ENCODE results near the gene KRT33A.
"Not testable (repeated sequence)": the region's sequence is repeated elsewhere in the genome, so short reads cannot be mapped to it uniquely, and the experiment has no call there.

The KRT33A gene

GRCh38 chr17:41350381-41350878 lies at the start of gene KRT33A:
TSS of gene KRT33A (minus strand) at chr17:41350828. CDS start at chr17:41350767, 61 bp downstream.
- DNase-seq (ENCODE audit: low spot score): not testable (repeated sequence)

DNA sequence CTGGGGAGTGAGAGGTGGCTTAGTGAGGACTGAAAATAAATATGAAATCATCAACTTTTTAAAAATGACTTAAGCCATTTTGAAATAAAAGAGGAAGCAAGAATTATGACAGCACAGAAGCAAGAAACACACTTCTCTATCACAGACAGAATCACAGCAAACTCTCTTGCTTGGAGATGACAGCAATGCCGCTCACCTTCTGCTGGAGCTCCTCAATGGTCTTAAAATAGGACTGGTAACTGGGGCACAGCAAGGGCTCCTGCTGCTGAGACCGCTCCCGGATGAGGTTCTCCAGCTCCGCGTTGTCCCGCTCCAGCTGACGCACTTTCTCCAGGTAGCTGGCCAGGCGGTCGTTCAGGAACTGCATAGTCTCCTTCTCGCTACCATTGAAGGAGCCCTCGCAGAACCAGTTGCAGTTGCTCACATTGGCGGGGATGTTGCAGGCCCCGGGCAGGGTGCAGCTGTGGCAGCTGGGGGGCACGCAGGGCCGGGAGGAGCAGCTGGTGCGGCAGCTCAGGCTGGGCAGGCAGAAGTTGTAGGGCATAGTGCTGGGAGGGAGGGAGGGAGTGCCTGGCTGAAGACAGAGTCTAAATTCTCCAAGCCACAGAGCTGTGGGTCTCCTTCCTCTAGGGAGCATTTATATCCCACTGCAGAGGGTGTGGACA lies 46.5 kb upstream of the KRT33A start, which contains the start of gene KRT31:
Gene KRT31, minus strand, starts transcription at position 613 of the 665 bp plus-strand sequence. Its CDS starts 69 bp downstream, at position 544.
- DNase-seq (ENCODE audit: low spot score): no peak

DNA sequence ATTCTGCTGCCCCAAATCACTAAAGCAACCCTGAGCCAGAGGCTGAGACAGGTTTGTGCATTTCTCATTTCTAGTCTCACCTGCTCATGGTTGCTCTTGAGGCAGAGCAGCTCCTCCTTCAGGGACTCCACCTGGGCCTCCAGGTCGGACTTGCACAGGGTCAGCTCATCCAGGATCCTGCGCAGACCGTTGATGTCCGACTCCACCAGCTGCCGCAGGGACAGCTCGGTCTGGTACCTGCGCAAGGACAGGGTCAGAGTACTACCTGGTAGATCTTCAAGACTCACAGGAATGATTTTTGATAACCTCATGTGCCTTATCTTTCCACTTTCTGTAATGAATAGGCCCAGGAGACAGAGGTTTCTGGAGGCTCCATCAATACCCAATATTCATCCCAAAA lies 45.7 kb upstream of the KRT33A start:
- DNase-seq (ENCODE audit: low spot score): no peak

DNA sequence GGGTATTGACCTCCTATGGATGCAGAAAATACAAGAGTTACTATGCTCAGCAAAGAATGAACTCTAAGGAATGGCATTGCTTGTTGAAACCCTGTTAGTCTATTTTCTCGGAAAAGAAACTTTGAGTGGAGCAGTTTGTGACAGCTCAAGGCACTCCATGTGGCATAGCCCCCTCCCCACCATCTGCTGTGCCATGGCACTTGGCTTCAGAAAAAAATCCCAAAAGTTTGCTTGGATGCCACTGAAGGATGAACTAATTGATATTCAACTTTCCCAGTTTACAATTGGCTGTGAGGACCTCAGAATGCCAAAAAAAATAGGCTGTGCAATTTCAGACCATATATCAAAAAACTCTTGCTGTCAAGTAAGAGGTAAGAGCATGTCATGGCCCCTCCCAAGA lies 45.0 kb upstream of the KRT33A start:
- DNase-seq (ENCODE audit: low spot score): no peak

DNA sequence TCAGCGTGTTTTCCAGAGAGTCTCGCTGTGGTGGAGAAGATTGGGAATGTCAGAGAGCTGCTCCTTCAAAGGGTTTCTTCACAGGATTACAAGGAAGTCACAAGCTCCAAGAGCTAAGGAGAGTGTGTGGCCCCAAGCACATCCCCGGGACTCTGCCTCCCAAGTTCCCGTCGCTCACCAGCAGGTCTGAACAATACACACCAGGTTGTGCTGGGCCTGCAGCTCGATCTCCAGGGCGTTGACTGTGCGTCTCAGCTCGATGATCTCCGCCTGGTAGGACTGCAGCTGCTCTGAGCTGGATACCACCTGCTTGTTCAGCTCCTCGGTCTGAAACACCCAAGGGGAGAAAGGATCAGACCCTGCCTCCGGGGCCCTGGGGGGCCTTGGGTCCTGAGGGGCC lies 44.4 kb upstream of the KRT33A start:
- DNase-seq (ENCODE audit: low spot score): not testable (repeated sequence)

GRCh38 chr17:41394254-41394996 lies 43.8 kb upstream of the KRT33A start:
- no peak for DNase-seq (ENCODE audit: low spot score)

DNA sequence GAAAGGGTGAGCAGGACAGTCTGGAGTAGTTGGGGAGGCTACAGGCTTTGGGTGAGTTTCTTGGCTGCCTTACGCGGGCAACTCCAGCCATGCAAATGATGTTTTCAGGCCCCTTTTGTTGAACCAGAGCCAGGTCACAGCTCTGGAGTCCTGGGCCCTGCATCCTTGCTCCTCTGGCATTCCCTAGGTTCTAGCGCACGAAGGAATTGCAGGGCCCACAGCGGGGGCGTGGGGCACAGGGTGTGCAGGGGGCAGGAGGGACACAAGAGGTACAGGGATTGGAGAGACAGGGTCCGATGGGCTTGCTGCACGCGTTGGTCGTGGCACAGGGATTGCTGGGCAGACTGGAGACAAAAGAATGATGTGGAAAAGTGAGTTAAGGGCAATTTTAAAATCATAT lies 43.2 kb upstream of the KRT33A start:
- DNase-seq (ENCODE audit: low spot score): no peak

- DNase-seq (ENCODE audit: low spot score): no peak
These were observed 42.7 kb upstream of the KRT33A start for GRCh38 chr17:41393294-41393693.

- DNase-seq (ENCODE audit: low spot score): no peak
These were observed 41.6 kb upstream of the KRT33A start for GRCh38 chr17:41392278-41392677.

DNA sequence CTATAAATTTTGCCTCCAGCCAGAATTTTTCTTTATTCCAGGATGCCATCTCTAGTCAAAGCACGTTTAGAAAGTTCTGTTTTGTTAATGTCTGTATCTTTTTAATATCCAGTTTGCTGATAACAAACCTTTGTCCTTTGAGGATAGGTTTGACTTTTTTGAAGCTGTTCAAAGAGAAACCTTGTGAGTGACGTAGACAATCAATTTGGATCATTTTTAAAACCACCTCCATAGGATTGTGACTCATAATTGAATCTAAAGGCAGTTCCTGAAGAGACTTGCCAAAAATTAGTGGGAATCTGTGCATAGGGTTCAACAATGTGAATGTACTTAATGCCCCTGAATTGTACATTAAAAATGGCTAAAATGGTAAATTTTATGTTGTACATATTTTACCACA lies 40.9 kb upstream of the KRT33A start:
- DNase-seq (ENCODE audit: low spot score): no peak

DNA sequence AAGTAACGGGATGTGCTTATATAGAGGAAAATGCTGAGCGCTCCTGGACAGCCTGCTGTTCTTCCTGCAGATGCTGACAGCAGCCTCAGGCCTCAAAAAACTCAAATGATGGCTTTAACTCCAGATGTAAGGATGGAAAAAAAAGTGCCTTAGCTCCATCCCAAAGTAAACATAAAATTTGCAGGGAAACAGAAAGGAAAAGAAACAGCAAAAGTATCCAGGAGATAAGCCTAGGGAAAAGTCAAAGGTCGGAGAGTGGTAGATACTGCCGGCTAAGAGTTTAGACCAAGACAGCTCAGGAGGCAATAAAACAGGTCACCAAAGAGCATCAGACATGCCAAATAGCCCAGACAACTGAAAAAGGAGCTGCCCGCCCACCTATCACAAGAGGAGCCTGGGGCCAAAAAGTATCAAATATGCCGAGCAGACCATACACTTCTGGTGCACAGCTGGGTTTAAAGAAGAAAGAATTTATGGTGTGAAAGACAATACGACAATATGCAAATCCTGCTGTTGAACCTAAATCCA lies 39.8 kb upstream of the KRT33A start:
- no peak for DNase-seq (ENCODE audit: low spot score)

- no peak for DNase-seq (ENCODE audit: low spot score)
These were observed 37.0 kb upstream of the KRT33A start for GRCh38 chr17:41387670-41388069.

DNA sequence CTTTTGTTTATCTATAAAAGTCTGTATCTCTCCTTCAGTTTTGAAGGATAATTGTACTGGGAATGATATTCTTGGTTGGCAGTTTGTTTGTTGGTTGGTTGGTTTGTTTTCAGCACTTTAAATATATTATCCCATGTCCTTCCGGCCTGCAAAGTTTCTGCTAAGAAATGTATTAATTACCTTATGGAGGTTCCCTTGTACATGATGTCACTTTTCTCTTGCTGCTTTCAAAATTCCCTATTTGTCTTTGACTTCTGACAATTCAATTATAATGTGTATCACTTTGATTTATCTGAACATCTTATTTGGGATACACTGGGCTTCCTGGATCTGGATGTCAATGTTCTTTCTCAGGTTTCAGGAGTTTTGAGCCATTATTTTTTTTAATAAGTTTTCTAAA lies 35.6 kb upstream of the KRT33A start:
- DNase-seq (ENCODE audit: low spot score): no peak

GRCh38 chr17:41383690-41384089 lies 33.1 kb upstream of the KRT33A start:
- no peak for DNase-seq (ENCODE audit: low spot score)

- DNase-seq (ENCODE audit: low spot score): no peak
These were observed 31.8 kb upstream of the KRT33A start for GRCh38 chr17:41382394-41382793.

DNA sequence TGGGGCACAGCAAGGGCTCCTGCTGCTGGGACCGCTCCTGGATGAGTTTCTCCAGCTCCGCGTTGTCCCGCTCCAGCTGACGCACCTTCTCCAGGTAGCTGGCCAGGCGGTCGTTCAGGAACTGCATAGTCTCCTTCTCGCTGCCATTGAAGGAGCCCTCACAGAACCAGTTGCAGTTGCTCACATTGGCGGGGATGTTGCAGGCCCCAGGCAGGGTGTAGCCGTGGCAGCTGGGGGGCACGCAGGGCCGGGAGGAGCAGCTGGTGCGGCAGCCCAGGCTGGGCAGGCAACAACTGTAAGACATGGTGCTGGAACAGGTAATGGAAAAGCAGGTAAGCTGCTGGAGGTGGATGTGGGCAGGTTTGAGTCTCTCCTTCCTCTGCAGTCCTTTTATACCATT lies 31.3 kb upstream of the KRT33A start, which contains the start of gene KRT34:
Gene KRT34, minus strand, starts transcription at position 364 of the 400 bp plus-strand sequence. Its CDS starts 60 bp downstream, at position 304.
- DNase-seq (ENCODE audit: low spot score): not testable (repeated sequence)

GRCh38 chr17:41380091-41380490 lies 29.5 kb upstream of the KRT33A start:
- DNase-seq (ENCODE audit: low spot score): not testable (repeated sequence)

GRCh38 chr17:41377546-41377945 lies 26.9 kb upstream of the KRT33A start:
- DNase-seq (ENCODE audit: low spot score): no peak

- no peak for DNase-seq (ENCODE audit: low spot score)
These were observed 19.1 kb upstream of the KRT33A start, which contains the start of gene KRT33B for GRCh38 chr17:41369713-41370112. TSS of gene KRT33B (minus strand) at chr17:41369813. CDS start at chr17:41369750, 63 bp downstream.

- DNase-seq (ENCODE audit: low spot score): no peak
These were observed 18.4 kb upstream of the KRT33A start for GRCh38 chr17:41369023-41369422.

DNA sequence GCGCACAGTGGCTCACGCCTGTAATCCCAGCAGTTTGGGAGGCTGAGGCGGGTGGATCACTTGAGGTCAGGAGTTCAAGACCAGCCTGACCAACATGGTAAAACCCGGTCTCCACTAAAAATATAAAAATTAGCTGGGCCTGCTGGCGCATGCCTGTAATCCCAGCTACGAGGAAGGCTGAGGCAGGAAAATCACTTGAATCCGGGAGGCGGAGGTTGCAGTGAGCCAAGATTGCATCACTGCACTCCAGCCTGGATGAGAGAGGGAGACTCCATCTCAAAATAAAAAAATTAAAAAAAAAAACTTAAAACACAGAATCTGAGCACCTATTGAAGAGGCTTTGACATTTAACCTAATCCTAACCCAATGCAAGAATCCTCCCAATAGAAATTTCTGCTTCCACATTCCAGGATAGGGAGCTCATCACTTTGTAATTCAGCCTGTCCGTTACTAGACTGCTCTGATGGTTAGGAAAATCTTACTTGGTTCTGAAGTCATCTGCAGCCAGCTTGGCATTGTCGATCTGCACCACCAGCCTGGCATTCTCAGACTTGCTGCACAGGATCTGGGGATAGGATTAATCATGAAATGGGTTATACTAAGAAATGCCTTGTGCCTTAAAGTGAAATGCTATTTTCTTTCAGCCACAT lies 16.9 kb upstream of the KRT33A start:
- no peak for DNase-seq (ENCODE audit: low spot score)

DNA sequence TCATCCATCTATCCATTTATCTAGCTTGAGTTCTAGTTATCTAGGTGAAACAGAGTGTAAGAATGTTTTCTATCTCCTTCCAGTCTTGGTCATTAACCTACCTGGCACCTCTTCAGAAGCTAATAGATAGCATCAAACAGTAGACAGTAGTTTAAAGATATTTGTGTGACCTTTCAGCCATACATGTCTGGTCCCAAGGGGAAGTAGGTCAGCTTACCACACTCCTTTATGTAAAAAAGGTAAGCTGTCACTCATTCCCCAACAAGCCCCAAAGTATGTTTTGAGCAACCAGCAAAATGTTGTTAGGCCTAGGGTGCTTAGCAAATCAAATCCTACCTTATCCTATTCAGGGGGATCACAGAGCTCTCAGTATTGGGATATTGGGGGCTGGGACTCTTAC lies 15.4 kb upstream of the KRT33A start:
- no peak for DNase-seq (ENCODE audit: low spot score)
